GM23338 (cell line): Measurements from ENCODE around the gene FHIT.

Experiments used
- CREB1 ChIP-seq: fragments of 250-450 bp; sonication (Bioruptor Pico); IDR thresholded peaks from 2 replicates; pipeline ENCODE4 v1.5.0; 2020; ENCODE audit warnings: low read depth, mild to moderate bottlenecking, moderate library complexity
- EZH2 ChIP-seq: fragments of 200-600 bp; sonication (generic); IDR thresholded peaks from one replicate; pipeline ENCODE4 v1.8.0; 2017; ENCODE audit warnings: antibody characterized with exemption, mild to moderate bottlenecking, low read depth; ENCODE audit not compliant: unreplicated experiment
- EZH2phosphoT487 ChIP-seq: fragments of 200-600 bp; sonication (generic); IDR thresholded peaks from one replicate; pipeline ENCODE4 v1.8.1; 2018; ENCODE audit warnings: antibody characterized with exemption; ENCODE audit not compliant: unreplicated experiment
- JUNB ChIP-seq: IDR thresholded peaks from one replicate; pipeline ENCODE4 v1.6.1; 2016; ENCODE audit warnings: antibody characterized with exemption; ENCODE audit not compliant: unreplicated experiment
- POLR2AphosphoS5 ChIP-seq: IDR thresholded peaks from 2 replicates; pipeline ENCODE4 v1.6.1; 2016; ENCODE audit warnings: antibody characterized with exemption, low read depth
- TF ChIP-seq, protein P1 (sequence below), 2 experiments: fragments of 200-600 bp in 1 of 2; sonication (generic) in 1 of 2; conservative IDR thresholded peaks; 2 replicates each; pipeline versions ENCODE4 v1.5.1 to v1.6.1; 2016 to 2017; ENCODE audit warnings: antibody characterized with exemption in 2 of 2, low read depth in 2 of 2, mild to moderate bottlenecking in 2 of 2, moderate library complexity in 1 of 2
- TF ChIP-seq, protein P2 (sequence below): IDR thresholded peaks from one replicate; pipeline ENCODE4 v1.6.1; 2018; ENCODE audit warnings: antibody characterized with exemption; ENCODE audit not compliant: unreplicated experiment

DNA sequence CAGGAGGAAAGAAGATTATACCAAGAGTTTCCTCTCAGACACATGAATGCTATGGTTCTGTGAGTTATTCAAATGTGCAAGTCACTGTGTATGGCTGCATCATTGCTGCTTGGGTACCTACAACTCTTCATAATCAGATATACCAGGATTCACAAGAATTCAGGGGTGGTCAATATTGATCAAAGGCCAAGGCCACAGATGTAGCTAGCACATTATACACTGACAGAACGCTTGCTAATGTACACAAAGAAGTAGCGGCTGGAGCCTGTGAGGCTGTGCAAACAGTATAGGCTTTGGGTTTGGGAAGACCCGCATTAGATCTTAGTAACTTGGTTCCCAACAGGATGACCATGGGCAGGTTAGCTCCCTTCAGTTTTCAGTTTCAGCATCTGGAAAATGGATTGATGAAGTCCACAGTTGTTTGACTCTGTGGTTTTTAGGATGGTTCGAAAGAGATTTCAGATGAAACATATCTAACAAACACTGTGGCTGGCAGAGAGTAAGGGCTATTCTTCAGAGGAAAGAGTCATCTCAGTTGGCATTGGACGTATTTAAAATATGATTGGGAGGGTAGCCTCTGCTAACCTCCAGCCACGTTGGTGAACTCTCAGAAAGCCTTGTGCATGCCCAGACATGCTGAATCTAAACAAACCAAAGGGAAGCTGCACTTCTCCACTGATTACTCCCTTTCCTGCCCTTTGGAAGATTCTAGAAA lies 1452.7 kb downstream of the FHIT start:
- TF ChIP-seq, protein P1, sequence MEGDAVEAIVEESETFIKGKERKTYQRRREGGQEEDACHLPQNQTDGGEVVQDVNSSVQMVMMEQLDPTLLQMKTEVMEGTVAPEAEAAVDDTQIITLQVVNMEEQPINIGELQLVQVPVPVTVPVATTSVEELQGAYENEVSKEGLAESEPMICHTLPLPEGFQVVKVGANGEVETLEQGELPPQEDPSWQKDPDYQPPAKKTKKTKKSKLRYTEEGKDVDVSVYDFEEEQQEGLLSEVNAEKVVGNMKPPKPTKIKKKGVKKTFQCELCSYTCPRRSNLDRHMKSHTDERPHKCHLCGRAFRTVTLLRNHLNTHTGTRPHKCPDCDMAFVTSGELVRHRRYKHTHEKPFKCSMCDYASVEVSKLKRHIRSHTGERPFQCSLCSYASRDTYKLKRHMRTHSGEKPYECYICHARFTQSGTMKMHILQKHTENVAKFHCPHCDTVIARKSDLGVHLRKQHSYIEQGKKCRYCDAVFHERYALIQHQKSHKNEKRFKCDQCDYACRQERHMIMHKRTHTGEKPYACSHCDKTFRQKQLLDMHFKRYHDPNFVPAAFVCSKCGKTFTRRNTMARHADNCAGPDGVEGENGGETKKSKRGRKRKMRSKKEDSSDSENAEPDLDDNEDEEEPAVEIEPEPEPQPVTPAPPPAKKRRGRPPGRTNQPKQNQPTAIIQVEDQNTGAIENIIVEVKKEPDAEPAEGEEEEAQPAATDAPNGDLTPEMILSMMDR (conservative IDR thresholded peaks at IDR 0.05; ENCODE audit: low read depth in 2 of 2), result no peak
- no peak for TF ChIP-seq POLR2AphosphoS5
- TF ChIP-seq EZH2, result no peak
- TF ChIP-seq, protein P2, sequence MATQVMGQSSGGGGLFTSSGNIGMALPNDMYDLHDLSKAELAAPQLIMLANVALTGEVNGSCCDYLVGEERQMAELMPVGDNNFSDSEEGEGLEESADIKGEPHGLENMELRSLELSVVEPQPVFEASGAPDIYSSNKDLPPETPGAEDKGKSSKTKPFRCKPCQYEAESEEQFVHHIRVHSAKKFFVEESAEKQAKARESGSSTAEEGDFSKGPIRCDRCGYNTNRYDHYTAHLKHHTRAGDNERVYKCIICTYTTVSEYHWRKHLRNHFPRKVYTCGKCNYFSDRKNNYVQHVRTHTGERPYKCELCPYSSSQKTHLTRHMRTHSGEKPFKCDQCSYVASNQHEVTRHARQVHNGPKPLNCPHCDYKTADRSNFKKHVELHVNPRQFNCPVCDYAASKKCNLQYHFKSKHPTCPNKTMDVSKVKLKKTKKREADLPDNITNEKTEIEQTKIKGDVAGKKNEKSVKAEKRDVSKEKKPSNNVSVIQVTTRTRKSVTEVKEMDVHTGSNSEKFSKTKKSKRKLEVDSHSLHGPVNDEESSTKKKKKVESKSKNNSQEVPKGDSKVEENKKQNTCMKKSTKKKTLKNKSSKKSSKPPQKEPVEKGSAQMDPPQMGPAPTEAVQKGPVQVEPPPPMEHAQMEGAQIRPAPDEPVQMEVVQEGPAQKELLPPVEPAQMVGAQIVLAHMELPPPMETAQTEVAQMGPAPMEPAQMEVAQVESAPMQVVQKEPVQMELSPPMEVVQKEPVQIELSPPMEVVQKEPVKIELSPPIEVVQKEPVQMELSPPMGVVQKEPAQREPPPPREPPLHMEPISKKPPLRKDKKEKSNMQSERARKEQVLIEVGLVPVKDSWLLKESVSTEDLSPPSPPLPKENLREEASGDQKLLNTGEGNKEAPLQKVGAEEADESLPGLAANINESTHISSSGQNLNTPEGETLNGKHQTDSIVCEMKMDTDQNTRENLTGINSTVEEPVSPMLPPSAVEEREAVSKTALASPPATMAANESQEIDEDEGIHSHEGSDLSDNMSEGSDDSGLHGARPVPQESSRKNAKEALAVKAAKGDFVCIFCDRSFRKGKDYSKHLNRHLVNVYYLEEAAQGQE, result no peak
- TF ChIP-seq CREB1 (CRISPR knock-in tag), result no peak
- TF ChIP-seq JUNB, result no peak
- no peak for TF ChIP-seq EZH2phosphoT487
